MM.1S (cell line): ENCODE results near the gene FAM3B.

ENCODE experiments used
- EZH2 ChIP-seq: fragments of 300-600 bp; sonication (generic); optimal IDR thresholded peaks from 2 replicates; pipeline ENCODE3; 2017; ENCODE audit warnings: low read depth, mild to moderate bottlenecking, antibody characterized with exemption, low read length, mixed read lengths
- TF ChIP-seq, protein P1 (sequence below): fragments of 300-600 bp; sonication (generic); IDR thresholded peaks from 2 replicates; pipeline ENCODE4 v1.5.1; 2016; ENCODE audit warnings: antibody characterized with exemption, low read length, mixed read lengths

GRCh38 chr21:41358193-41359166 is 41.9 kb downstream of the FAM3B start:
- TF ChIP-seq, protein P1, sequence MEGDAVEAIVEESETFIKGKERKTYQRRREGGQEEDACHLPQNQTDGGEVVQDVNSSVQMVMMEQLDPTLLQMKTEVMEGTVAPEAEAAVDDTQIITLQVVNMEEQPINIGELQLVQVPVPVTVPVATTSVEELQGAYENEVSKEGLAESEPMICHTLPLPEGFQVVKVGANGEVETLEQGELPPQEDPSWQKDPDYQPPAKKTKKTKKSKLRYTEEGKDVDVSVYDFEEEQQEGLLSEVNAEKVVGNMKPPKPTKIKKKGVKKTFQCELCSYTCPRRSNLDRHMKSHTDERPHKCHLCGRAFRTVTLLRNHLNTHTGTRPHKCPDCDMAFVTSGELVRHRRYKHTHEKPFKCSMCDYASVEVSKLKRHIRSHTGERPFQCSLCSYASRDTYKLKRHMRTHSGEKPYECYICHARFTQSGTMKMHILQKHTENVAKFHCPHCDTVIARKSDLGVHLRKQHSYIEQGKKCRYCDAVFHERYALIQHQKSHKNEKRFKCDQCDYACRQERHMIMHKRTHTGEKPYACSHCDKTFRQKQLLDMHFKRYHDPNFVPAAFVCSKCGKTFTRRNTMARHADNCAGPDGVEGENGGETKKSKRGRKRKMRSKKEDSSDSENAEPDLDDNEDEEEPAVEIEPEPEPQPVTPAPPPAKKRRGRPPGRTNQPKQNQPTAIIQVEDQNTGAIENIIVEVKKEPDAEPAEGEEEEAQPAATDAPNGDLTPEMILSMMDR = no peak
- TF ChIP-seq EZH2 = no peak
